ENCODE results near the gene GRHL3. TPM values are rescaled to one million over a fixed set of nuclear protein-coding genes. Genes with fewer than 3 reads are reported as not detected.
"Not testable (repeated sequence)": the region's sequence is repeated elsewhere in the genome, so short reads cannot be mapped to it uniquely, and the experiment has no call there.

Gene GRHL3
- total RNA-seq (not detected), polyA plus RNA-seq (not detected)

DNA sequence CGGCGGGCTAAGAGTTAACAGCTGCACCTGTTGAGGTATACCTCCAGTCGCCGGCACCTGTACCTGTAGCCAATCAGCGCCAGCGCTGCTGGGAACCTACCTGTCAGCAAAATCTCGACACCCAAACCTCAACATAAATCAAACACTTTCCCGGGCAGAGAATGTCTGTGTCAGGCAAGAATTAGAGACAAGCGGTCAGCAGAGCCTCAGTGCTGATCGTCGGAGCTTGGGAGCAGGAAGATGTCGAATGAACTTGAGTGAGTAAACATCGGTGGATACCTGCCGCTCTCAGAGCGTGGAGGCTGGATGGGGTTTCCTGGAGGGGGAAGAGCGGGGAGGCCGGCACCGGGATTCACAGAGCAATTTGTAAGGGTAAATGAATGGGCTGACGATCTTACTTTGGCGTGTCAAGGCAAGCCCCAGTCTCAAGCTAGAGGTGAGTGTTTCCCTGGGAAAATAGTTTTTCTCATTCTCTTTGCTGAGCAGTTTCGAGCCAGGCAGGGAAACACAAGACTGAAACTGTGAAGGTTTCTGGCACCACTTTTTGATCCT lies at the start of gene GRHL3:
Gene GRHL3 (plus strand): TSS at position 46 of the 552 bp plus-strand sequence. CDS start 195 bp downstream, at position 241.
- Mint-ChIP-seq H3K9me3 (peaks cover 0 to 2% (median 0%) of the 10 kb centered on the region in 7 donors), H3K36me3 (no peaks in the 10 kb centered on the region), H3K4me1 (peaks cover 16 to 49% (median 40%) of the 10 kb centered on the region in 4 donors), H3K27ac (peak within 1 kb of the TSS in 1 of 3 donors; percentile 83), H3K27me3 (peaks cover 79% of the 10 kb centered on the region), H3K4me3 (peak within 1 kb of the TSS; percentile 46 to 81 (median 62))
- ATAC-seq (ENCODE audit: low read depth in 2 of 2) = peak in 1 of 2 donors; percentile 9
- Histone ChIP-seq H3K9me3 (ENCODE audit: control insufficient read depth in 2 of 2, low read length in 2 of 2) (no peaks in the 10 kb centered on the region), H3K36me3 (ENCODE audit: control insufficient read depth, insufficient read depth, low read length) (no peaks in the 10 kb centered on the region), H3K4me3 (ENCODE audit: low read depth, low read length) (peak within 1 kb of the TSS; percentile 6), H3K27ac (ENCODE audit: insufficient read depth, low read length, poor library complexity, severe bottlenecking) (no peak within 1 kb of the TSS), H3K4me1 (ENCODE audit: control insufficient read depth, insufficient read depth, low read length, poor library complexity, severe bottlenecking) (peaks cover 46% of the 10 kb centered on the region), H3K27me3 (ENCODE audit: control insufficient read depth, insufficient read depth, low read length) (peaks cover 49% of the 10 kb centered on the region)
- DNase-seq = peak in 1 of 3 donors; percentile 10

DNA sequence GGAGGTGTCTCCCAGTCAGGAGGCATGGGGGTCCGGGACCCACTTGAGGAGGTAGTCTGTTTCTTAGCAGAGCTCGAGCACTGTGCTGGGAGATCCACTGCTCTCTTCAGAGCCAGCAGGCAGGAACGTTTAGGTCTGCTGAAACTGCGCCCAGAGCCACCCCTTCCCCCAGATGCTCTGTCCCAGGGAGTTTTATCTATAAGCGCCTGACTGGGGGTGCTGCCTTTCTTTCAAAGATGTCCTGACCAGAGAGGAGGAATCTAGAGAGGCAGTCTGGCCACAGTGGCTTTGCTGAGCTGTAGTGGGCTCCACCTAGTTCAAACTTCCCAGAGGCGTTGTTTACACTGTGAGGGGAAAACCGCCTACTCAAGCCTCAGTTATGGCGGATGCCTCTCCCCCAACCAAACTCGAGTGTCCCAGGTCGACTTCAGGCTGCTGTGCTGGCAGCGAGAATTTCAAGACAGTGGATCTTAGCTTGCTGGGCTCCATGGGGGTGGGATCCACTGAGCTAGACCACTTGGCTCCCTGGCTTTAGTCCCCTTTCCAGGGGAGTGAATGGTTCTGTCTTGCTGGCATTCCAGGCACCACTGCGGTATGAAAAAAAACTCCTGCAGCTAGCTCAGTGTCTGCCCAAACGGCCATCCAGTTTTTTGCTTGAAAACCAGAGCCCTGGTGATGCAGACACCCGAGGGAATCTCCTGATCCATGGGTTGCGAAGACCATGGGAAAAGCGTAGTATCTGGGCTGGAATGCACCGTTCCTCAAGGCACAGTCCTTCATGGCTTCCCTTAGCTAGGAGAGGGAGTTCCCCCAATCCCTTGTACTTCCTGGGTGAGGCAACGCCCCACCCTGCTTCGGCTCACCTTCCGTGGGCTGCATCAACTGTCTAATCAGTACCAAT lies 44.7 kb upstream of the GRHL3 start:
- H3K9me3 ChIP-seq (ENCODE audit: control insufficient read depth in 2 of 2, low read length in 2 of 2); H3K4me1 ChIP-seq (ENCODE audit: control insufficient read depth, insufficient read depth, low read length, poor library complexity, severe bottlenecking); H3K4me3 ChIP-seq (ENCODE audit: low read depth, low read length); H3K27ac Mint-ChIP-seq; H3K27me3 ChIP-seq (ENCODE audit: control insufficient read depth, insufficient read depth, low read length); H3K4me3 Mint-ChIP-seq; H3K27ac ChIP-seq (ENCODE audit: insufficient read depth, low read length, poor library complexity, severe bottlenecking); DNase-seq; H3K36me3 ChIP-seq (ENCODE audit: control insufficient read depth, insufficient read depth, low read length); H3K36me3 Mint-ChIP-seq; ATAC-seq (ENCODE audit: low read depth in 2 of 2): not testable (repeated sequence)
- Mint-ChIP-seq H3K4me1 (peaks cover 7 to 10% (median 8%) of the 10 kb centered on the region in 4 donors), H3K9me3 (peaks cover 0 to 22% (median 5%) of the 10 kb centered on the region in 7 donors), H3K27me3 (peaks cover 17% of the 10 kb centered on the region)

DNA sequence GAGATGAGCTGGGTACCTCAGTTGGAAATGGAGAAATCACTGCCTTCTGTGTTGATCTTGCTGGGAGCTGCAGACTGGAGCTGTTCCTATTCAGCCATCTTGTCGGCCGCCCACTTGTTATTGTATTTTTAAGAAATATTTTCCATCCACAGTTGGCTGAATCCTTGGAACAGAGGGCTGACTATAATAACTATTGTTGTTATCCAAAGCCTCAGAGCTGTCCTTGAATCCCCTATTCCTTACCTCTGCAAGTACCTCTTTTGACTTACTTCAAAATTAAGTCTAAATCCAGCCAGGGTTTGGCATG lies 44.1 kb upstream of the GRHL3 start:
- no peak overlapping the region for H3K4me3 ChIP-seq (ENCODE audit: low read depth, low read length)
- Mint-ChIP-seq H3K4me3 (no peak overlapping the region), H3K36me3 (no peaks in the 10 kb centered on the region), H3K27me3 (peaks cover 17% of the 10 kb centered on the region), H3K4me1 (peaks cover 7 to 10% (median 8%) of the 10 kb centered on the region in 4 donors), H3K9me3 (peaks cover 0 to 21% (median 5%) of the 10 kb centered on the region in 7 donors), H3K27ac (no peak overlapping the region)
- H3K27me3 ChIP-seq (ENCODE audit: control insufficient read depth, insufficient read depth, low read length) = no peaks in the 10 kb centered on the region
- H3K27ac ChIP-seq (ENCODE audit: insufficient read depth, low read length, poor library complexity, severe bottlenecking) = no peak overlapping the region
- H3K36me3 ChIP-seq (ENCODE audit: control insufficient read depth, insufficient read depth, low read length) = no peaks in the 10 kb centered on the region
- H3K4me1 ChIP-seq (ENCODE audit: control insufficient read depth, insufficient read depth, low read length, poor library complexity, severe bottlenecking) = peaks cover 5% of the 10 kb centered on the region
- no peak for ATAC-seq (ENCODE audit: low read depth in 2 of 2)
- no peak for DNase-seq
- no peaks in the 10 kb centered on the region for H3K9me3 ChIP-seq (ENCODE audit: control insufficient read depth in 2 of 2, low read length in 2 of 2)

DNA sequence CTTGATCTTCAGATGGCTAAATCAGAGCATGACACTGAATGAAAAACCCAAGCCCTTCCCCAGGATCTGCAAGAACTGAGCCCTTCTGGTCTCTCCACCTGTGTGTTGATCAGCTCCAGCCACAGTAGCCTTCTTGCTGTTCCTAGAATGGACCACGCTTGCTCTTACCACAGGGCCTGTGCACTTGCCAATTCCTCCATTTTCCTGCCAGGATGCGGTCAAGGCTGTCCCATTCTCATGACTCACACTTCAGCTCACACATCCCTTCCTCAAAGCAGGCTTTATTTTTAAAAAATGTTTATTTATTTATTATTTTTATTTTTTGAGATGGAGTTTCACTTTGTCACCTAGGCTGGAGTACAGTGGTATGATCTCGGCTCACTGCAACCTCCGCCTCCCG lies 43.6 kb upstream of the GRHL3 start:
- no peaks in the 10 kb centered on the region for H3K36me3 ChIP-seq (ENCODE audit: control insufficient read depth, insufficient read depth, low read length)
- Mint-ChIP-seq H3K27me3 (peaks cover 17% of the 10 kb centered on the region), H3K36me3 (no peaks in the 10 kb centered on the region), H3K4me1 (peaks cover 7 to 10% (median 8%) of the 10 kb centered on the region in 4 donors), H3K27ac (no peak overlapping the region), H3K4me3 (no peak overlapping the region), H3K9me3 (peaks cover 0 to 18% (median 5%) of the 10 kb centered on the region in 7 donors)
- no peak overlapping the region for H3K4me3 ChIP-seq (ENCODE audit: low read depth, low read length)
- H3K4me1 ChIP-seq (ENCODE audit: control insufficient read depth, insufficient read depth, low read length, poor library complexity, severe bottlenecking) = peaks cover 5% of the 10 kb centered on the region
- no peaks in the 10 kb centered on the region for H3K9me3 ChIP-seq (ENCODE audit: control insufficient read depth in 2 of 2, low read length in 2 of 2)
- H3K27me3 ChIP-seq (ENCODE audit: control insufficient read depth, insufficient read depth, low read length) = no peaks in the 10 kb centered on the region
- DNase-seq (no peak), ATAC-seq (ENCODE audit: low read depth in 2 of 2) (no peak)
- no peak overlapping the region for H3K27ac ChIP-seq (ENCODE audit: insufficient read depth, low read length, poor library complexity, severe bottlenecking)

DNA sequence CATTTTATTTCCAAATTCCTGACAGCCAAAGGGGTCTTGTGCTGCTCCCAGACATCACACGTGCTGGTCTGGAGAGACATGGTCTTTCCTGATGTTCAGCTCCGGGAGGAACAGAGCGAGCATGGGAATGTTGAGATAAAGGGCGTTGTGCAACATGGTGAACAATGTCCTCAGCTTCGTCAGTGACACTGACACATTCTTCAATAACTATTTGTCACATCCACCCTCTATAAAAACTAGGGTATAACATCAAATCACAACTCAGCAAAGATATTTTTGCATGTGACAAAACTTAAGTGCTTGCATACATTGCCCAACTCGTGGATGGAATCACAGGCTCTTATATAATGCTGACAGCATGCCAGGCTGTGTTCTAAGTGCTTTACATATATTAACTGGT lies 42.4 kb upstream of the GRHL3 start:
- Histone ChIP-seq H3K36me3 (ENCODE audit: control insufficient read depth, insufficient read depth, low read length) (no peaks in the 10 kb centered on the region), H3K4me1 (ENCODE audit: control insufficient read depth, insufficient read depth, low read length, poor library complexity, severe bottlenecking) (peaks cover 5% of the 10 kb centered on the region), H3K4me3 (ENCODE audit: low read depth, low read length) (no peak overlapping the region), H3K27ac (ENCODE audit: insufficient read depth, low read length, poor library complexity, severe bottlenecking) (no peak overlapping the region), H3K9me3 (ENCODE audit: control insufficient read depth in 2 of 2, low read length in 2 of 2) (no peaks in the 10 kb centered on the region), H3K27me3 (ENCODE audit: control insufficient read depth, insufficient read depth, low read length) (no peaks in the 10 kb centered on the region)
- ATAC-seq (ENCODE audit: low read depth in 2 of 2) (no peak), DNase-seq (no peak)
- Mint-ChIP-seq H3K4me3 (no peak overlapping the region), H3K36me3 (no peaks in the 10 kb centered on the region), H3K27me3 (peaks cover 15% of the 10 kb centered on the region), H3K4me1 (peaks cover 7 to 10% (median 8%) of the 10 kb centered on the region in 4 donors), H3K9me3 (peaks cover 0 to 12% (median 4%) of the 10 kb centered on the region in 7 donors), H3K27ac (peak overlapping the region in 1 of 3 donors; percentile 69)

DNA sequence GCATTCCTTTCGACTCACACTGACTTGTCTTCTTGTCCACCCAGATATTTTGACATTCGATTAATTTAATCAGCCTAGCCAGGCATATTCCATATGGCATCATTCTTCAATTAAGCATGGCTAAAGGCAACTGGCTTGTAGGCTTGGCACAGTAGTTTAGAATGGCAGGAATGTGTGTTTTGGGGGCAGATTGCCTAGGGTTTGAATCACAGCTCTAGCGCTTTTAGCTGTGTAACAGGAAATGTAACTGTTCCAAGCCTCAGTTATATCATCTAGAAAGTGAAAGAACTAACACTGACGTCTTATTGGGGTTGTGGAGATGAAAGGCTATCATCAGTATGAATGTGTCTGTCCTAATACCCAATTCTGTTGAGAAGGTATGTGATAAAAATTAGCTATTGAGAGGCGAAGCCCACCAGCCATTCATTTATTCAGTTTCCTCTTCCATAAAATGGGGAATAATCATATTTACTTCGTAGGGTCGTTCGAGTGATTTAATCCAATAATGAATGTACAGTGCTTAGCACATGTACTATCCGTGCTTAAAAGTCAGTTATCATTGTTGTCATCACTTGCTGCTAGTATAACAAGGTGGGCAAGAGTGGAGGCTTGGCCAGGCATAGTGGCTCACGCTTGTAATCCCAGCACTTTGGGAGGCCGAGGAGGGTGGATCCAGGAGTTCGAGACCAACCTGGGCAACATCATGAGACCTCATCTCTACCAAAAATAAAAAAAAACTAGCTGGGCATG lies 41.6 kb upstream of the GRHL3 start:
- peak overlapping the region in 2 of 3 donors; percentile 57 to 69 for H3K27ac Mint-ChIP-seq
- H3K4me3 ChIP-seq (ENCODE audit: low read depth, low read length) = peak overlapping the region; percentile 88

DNA sequence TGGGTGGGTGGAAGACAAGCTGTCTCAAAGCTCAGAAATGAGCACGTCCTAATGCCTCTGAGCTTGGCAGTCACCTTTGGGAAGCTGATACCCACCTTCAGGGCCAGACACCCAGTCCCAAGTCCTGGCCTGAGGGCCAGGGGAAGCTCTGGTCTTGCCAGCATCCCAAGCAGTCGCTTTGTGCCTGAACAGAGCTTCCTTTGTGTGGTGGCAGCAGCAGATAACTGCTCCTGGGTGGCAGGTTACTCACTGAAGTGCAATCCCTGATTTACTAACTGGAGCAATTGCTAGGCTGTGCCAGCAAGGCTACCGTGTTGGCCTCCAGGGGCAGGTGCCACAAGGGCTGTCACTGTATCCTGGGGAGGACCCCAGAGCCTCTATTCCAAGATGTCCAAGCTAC lies 40.4 kb upstream of the GRHL3 start:
- Mint-ChIP-seq H3K9me3 (peaks cover 0 to 2% (median 0%) of the 10 kb centered on the region in 7 donors), H3K27me3 (no peaks in the 10 kb centered on the region), H3K36me3 (no peaks in the 10 kb centered on the region), H3K4me3 (no peak overlapping the region), H3K4me1 (peaks cover 7 to 10% (median 8%) of the 10 kb centered on the region in 4 donors), H3K27ac (no peak overlapping the region)
- Histone ChIP-seq H3K9me3 (ENCODE audit: control insufficient read depth in 2 of 2, low read length in 2 of 2) (no peaks in the 10 kb centered on the region), H3K27ac (ENCODE audit: insufficient read depth, low read length, poor library complexity, severe bottlenecking) (no peak overlapping the region), H3K36me3 (ENCODE audit: control insufficient read depth, insufficient read depth, low read length) (no peaks in the 10 kb centered on the region), H3K4me1 (ENCODE audit: control insufficient read depth, insufficient read depth, low read length, poor library complexity, severe bottlenecking) (peaks cover 5% of the 10 kb centered on the region), H3K4me3 (ENCODE audit: low read depth, low read length) (no peak overlapping the region), H3K27me3 (ENCODE audit: control insufficient read depth, insufficient read depth, low read length) (no peaks in the 10 kb centered on the region)
- no peak for ATAC-seq (ENCODE audit: low read depth in 2 of 2)
- DNase-seq = no peak

More for the DNA sequence above, 41.6 kb upstream of the GRHL3 start:
- Histone ChIP-seq H3K27ac (ENCODE audit: insufficient read depth, low read length, poor library complexity, severe bottlenecking) (peak overlapping the region; percentile 2), H3K9me3 (ENCODE audit: control insufficient read depth in 2 of 2, low read length in 2 of 2) (no peaks in the 10 kb centered on the region), H3K27me3 (ENCODE audit: control insufficient read depth, insufficient read depth, low read length) (no peaks in the 10 kb centered on the region), H3K36me3 (ENCODE audit: control insufficient read depth, insufficient read depth, low read length) (no peaks in the 10 kb centered on the region), H3K4me1 (ENCODE audit: control insufficient read depth, insufficient read depth, low read length, poor library complexity, severe bottlenecking) (peaks cover 5% of the 10 kb centered on the region)
- peak in 2 of 3 donors; percentile 11 to 62 for DNase-seq
- Mint-ChIP-seq H3K27me3 (peaks cover 8% of the 10 kb centered on the region), H3K4me1 (peaks cover 7 to 10% (median 8%) of the 10 kb centered on the region in 4 donors), H3K4me3 (peak overlapping the region; percentile 27 to 77 (median 48)), H3K36me3 (no peaks in the 10 kb centered on the region), H3K9me3 (peaks cover 0 to 9% (median 5%) of the 10 kb centered on the region in 7 donors)
- peak; percentile 60 to 66 for ATAC-seq (ENCODE audit: low read depth in 2 of 2)

Measured in CD4-positive, CD25-positive, alpha-beta regulatory T cell (primary cell).